A673 (cell line): ENCODE measurements around the gene HLCS. TPM values are rescaled to one million over a fixed set of nuclear protein-coding genes. Genes with fewer than 3 reads are reported as not detected.

ENCODE experiments used
- BruUV-seq: library from RNA; stranded (reverse); fragments of 400-500 nt; replicated peaks from 2 replicates; lab custom pipeline; 2021; lab: Mats Ljungman, UMichigan
- CTCF ChIA-PET: fragments of 300-600 bp; sonication (Branson Sonifier 250); formaldehyde crosslinking; loops from one replicate; lab custom pipeline; 2022; ENCODE audit warnings: antibody characterized with exemption; lab: Charles Lee
- POLR2A ChIA-PET: fragments of 300-600 bp; sonication (Branson Sonifier 250); formaldehyde crosslinking; loops from one replicate; lab custom pipeline; 2022; ENCODE audit warnings: antibody characterized with exemption; ENCODE audit not compliant: low non-redundant PET; lab: Charles Lee
- DNase-seq: peaks from one replicate; pipeline ENCODE4 v3.0.0-alpha.2; 2015; ENCODE audit warnings: low spot score
- H3K27ac ChIP-seq: fragments of 200-600 bp; sonication (generic); 2 replicates; pipeline ENCODE4 v1.5.1; 2016; ENCODE audit warnings: mixed run types, low read depth, mild to moderate bottlenecking, mixed read lengths, antibody characterized with exemption, low read length; ENCODE audit not compliant: poor library complexity, severe bottlenecking
- H3K27me3 ChIP-seq: fragments of 200-600 bp; sonication (generic); replicated peaks from 2 replicates; pipeline ENCODE4 v1.6.1; 2017; ENCODE audit warnings: mixed run types, low read depth, mild to moderate bottlenecking, mixed read lengths, antibody characterized with exemption, low read length; ENCODE audit not compliant: insufficient read depth, poor library complexity
- H3K36me3 ChIP-seq: fragments of 200-600 bp; sonication (generic); 2 replicates; pipeline ENCODE4 v1.6.1; 2016; ENCODE audit warnings: mixed run types, mild to moderate bottlenecking, mixed read lengths, antibody characterized with exemption, low read length; ENCODE audit not compliant: insufficient read depth, poor library complexity, severe bottlenecking
- H3K4me1 ChIP-seq: fragments of 200-600 bp; sonication (generic); 2 replicates; pipeline ENCODE4 v1.6.1; 2017; ENCODE audit warnings: mixed run types, mild to moderate bottlenecking, mixed read lengths, antibody characterized with exemption, low read length; ENCODE audit not compliant: insufficient read depth, poor library complexity, severe bottlenecking
- H3K4me3 ChIP-seq: fragments of 200-600 bp; sonication (generic); 2 replicates; pipeline ENCODE4 v1.5.1; 2016; ENCODE audit warnings: low read depth, mixed run types, mild to moderate bottlenecking, mixed read lengths, low read length; ENCODE audit not compliant: poor library complexity, severe bottlenecking
- H3K9me3 ChIP-seq: fragments of 200-600 bp; sonication (generic); 2 replicates; pipeline ENCODE4 v1.6.1; 2016; ENCODE audit warnings: mixed run types, low read depth, mild to moderate bottlenecking, mixed read lengths, antibody characterized with exemption, low read length; ENCODE audit not compliant: poor library complexity, severe bottlenecking
- EZH2 ChIP-seq: fragments of 200-600 bp; sonication (generic); IDR thresholded peaks from 2 replicates; pipeline ENCODE4 v1.6.1; 2017; ENCODE audit warnings: borderline replicate concordance, low read depth, mild to moderate bottlenecking, mixed read lengths, antibody characterized with exemption, low read length; ENCODE audit not compliant: poor library complexity, severe bottlenecking
- intact Hi-C: fragments of 100-400 bp; cut with micrococcal nuclease; formaldehyde crosslinking; loops from one replicate; pipeline ENCODE4 v1.10.0; 2022; ENCODE audit not compliant: unreplicated experiment
- total RNA-seq: library from RNA; stranded (reverse); gene quantifications from 2 replicates; pipeline ENCODE4 v1.2.3, GENCODE V29; 2021
- TF ChIP-seq, protein P1 (sequence below): fragments of 300-800, 200-600 bp; sonication (generic); conservative IDR thresholded peaks from 2 replicates; pipeline ENCODE4 v1.5.1; 2017; ENCODE audit warnings: low read depth, mild to moderate bottlenecking, antibody characterized with exemption, low read length, moderate library complexity, mixed read lengths

Gene HLCS
- total RNA-seq, 1 experiment from 2014 or later, result 15.3 TPM

DNA sequence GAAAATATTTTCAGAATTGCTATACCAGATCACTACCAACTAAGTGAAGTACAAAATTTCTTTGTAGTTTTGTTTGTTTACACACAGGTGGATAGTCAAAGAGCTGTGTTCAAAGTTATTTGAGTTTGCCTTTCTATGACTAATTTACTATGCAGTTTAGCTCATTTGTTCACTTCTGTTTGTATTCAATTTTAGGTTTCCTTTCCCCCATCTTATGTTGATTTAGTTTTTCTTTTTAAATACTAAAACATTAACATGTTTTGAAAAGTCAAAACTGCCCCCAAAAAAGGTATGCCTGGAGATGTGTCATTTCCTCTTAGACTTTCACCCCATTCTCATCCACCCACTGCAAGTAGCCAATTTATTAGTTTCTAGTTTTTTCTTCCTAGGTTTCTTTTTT lies 21.4 kb upstream of the HLCS start:
- no peak overlapping the region for H3K4me3 ChIP-seq
- no peaks in the 10 kb centered on the region for H3K36me3 ChIP-seq
- DNase-seq, result no peak
- H3K9me3 ChIP-seq, result no peaks in the 10 kb centered on the region
- no peaks in the 10 kb centered on the region for H3K27me3 ChIP-seq
- intact Hi-C loops, result no loop called here
- no peak for TF ChIP-seq EZH2
- TF ChIP-seq, protein P1, sequence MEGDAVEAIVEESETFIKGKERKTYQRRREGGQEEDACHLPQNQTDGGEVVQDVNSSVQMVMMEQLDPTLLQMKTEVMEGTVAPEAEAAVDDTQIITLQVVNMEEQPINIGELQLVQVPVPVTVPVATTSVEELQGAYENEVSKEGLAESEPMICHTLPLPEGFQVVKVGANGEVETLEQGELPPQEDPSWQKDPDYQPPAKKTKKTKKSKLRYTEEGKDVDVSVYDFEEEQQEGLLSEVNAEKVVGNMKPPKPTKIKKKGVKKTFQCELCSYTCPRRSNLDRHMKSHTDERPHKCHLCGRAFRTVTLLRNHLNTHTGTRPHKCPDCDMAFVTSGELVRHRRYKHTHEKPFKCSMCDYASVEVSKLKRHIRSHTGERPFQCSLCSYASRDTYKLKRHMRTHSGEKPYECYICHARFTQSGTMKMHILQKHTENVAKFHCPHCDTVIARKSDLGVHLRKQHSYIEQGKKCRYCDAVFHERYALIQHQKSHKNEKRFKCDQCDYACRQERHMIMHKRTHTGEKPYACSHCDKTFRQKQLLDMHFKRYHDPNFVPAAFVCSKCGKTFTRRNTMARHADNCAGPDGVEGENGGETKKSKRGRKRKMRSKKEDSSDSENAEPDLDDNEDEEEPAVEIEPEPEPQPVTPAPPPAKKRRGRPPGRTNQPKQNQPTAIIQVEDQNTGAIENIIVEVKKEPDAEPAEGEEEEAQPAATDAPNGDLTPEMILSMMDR, result no peak
- H3K27ac ChIP-seq, result no peak overlapping the region
- H3K4me1 ChIP-seq, result peaks cover 8% of the 10 kb centered on the region
- BruUV-seq, result no TSS peak
- ChIA-PET CTCF (no interaction called here), POLR2A (no interaction called here)

DNA sequence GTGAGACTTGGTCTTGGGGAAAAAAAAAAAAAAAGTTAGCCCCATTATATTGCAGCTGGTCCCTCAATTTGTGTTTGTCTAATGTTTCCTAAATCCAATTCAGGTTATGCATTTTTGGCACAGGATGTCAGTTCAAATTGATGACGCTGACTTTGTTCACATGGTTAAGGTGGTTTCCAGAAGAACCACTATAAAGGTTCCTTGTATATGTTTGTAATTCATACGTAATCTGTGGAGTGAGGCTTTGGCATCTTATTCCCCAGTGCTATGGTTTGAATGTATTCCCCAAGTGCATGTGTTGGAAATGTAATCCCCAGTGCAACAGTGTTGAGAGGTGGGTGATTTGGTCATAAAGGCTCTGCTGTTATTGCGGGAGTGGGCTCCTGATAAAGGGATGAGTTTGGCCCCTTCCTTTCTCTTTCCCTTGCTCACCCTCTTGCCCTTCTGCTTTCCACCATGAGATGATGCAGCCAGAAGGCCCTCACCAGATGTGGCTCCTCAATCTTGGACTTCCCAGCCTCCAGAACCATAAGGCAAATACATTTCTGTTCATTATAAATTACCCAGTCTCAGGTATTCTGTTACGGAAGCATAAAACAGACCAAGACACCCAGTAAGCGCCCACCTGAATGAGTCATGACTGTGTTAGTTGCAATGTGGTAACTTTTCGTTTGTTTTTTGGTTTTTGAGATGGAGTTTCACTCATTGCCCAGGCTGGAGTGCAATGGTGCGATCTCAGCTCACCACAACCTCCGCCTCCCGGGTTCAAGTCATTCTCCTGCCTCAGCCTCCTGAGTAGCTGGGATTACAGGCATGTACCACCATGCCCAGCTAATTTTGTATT lies 19.5 kb upstream of the HLCS start:
- H3K27ac ChIP-seq, result no peak overlapping the region
- no peaks in the 10 kb centered on the region for H3K36me3 ChIP-seq
- no peak overlapping the region for H3K4me3 ChIP-seq
- TF ChIP-seq, protein P1, result no peak
- no peak for TF ChIP-seq EZH2
- no peaks in the 10 kb centered on the region for H3K9me3 ChIP-seq
- no peak for DNase-seq
- ChIA-PET POLR2A (no interaction called here), CTCF (no interaction called here)
- H3K27me3 ChIP-seq, result no peaks in the 10 kb centered on the region
- no TSS peak for BruUV-seq
- intact Hi-C loops, result no loop called here
- peaks cover 8% of the 10 kb centered on the region for H3K4me1 ChIP-seq

DNA sequence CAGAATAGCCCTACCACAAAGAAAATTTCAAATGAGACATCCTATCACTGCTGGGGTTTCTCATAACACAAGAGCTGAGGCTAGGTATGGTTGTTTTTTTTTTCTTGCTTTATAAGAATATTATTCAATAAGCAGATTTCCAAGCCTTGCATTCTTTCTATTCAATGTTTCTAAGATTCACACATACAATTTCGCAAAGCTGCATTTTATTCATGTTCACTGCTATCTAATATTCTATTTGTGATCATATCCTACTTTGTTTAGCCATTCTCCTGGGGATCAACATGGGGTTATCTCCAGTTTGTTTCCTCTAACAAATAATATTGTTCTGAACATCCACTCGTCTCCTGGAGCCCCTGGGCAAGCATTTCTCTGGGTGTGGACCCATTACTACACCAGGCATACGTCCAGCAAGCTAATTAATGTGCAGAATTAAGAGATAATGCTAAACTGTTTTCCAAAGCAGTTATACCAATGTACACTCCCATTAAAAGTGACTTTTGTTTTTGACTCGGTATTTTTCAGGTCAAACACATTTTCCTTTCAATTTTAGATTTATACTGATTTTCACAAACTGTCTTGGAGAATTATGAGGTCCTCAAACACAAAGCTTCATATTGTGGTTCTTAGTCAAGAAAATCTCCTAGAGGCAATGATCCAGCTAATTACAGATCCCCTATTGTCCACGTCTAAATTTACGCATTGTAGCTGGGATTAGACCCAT lies 15.7 kb upstream of the HLCS start:
- CTCF ChIA-PET, result no interaction called here
- H3K27me3 ChIP-seq, result no peaks in the 10 kb centered on the region

More for the DNA sequence above, 15.7 kb upstream of the HLCS start:
- Histone ChIP-seq H3K36me3 (no peaks in the 10 kb centered on the region), H3K9me3 (no peaks in the 10 kb centered on the region), H3K4me1 (peaks cover 5% of the 10 kb centered on the region), H3K4me3 (no peak overlapping the region), H3K27ac (no peak overlapping the region)
- intact Hi-C loops, result no loop called here
- TF ChIP-seq, protein P1, result no peak
- no peak for TF ChIP-seq EZH2
- no peak for DNase-seq
- no TSS peak for BruUV-seq
- POLR2A ChIA-PET, result no interaction called here
